Measurements from ENCODE around the gene ZSWIM4.

The ZSWIM4 gene

GRCh38 chr19:13808856-13809255, 13.6 kb downstream of the ZSWIM4 start:
- DNase-seq (ENCODE audit: low read depth, low spot score), result no peak

- DNase-seq (ENCODE audit: low read depth, low spot score), result no peak
These were observed 17.3 kb downstream of the ZSWIM4 start for GRCh38 chr19:13812544-13812943.

- DNase-seq (ENCODE audit: low read depth, low spot score), result no peak
These were observed 17.9 kb downstream of the ZSWIM4 start for GRCh38 chr19:13813147-13813546.

GRCh38 chr19:13814550-13814949, 19.3 kb downstream of the ZSWIM4 start:
- no peak for DNase-seq (ENCODE audit: low read depth, low spot score)

- no peak for DNase-seq (ENCODE audit: low read depth, low spot score)
These were observed 21.9 kb downstream of the ZSWIM4 start for GRCh38 chr19:13817018-13817614.

DNA sequence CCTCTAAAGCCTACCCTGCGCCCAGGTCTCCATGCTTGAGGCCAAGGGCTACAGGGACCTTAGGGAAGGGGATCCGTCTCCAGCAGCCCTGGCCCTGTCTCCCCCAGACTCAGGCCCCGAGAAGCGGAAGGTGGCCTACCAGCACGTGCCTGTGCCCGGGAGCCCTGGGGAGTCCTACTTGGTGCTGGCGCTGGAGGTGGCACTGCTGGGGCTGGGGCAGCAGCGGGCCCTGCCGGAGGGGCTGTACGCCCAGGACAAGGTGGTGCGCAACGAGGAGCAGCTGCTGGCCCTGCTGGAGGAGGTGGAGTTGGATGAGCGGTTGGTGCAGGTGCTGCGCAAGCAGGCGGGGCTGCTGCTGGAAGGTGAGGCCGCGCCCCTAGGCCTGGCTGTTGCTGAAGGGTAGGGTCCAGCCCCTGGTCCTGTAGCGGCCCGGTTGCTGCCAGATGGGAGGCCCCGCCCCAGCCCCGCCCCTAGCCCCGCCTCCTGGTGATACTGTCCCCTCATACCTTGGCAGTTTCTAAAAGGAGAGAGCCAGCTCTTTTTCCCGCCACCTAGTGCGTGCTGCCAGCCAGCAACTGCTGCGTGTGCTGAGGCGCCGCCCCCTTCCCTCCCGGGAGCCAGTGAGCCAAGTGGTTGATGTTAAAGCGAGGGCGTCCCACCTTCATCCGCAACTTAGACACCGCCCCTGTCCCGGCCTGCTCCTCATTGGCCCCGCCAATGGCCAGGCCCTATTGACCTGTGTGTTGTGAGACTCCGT, 22.6 kb downstream of the ZSWIM4 start:
- no peak for DNase-seq (ENCODE audit: low read depth, low spot score)

- DNase-seq (ENCODE audit: low read depth, low spot score), result no peak
These were observed 24.0 kb downstream of the ZSWIM4 start for GRCh38 chr19:13819238-13819637.

DNA sequence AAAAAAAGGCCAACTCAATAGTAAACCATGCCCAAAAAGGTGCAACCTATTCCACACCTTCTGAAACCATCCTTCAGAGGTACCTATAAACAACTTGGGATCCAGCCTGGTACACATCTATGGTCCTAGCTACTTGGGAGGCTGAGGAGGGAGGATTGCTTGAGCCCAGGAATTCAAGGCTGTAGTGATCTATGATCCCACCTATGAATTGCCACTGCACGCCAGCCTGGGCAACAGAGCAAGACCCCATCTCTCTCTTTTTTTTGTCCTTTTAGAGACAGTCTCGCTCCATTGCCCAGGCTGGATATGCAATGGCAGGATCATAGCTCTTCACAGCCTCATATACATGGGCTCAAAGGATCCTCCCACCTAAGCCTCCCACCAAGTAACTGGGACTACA, 26.0 kb downstream of the ZSWIM4 start:
- no peak for DNase-seq (ENCODE audit: low read depth, low spot score)

- no peak for DNase-seq (ENCODE audit: low read depth, low spot score)
These were observed 28.0 kb downstream of the ZSWIM4 start for GRCh38 chr19:13823256-13823655.

DNA sequence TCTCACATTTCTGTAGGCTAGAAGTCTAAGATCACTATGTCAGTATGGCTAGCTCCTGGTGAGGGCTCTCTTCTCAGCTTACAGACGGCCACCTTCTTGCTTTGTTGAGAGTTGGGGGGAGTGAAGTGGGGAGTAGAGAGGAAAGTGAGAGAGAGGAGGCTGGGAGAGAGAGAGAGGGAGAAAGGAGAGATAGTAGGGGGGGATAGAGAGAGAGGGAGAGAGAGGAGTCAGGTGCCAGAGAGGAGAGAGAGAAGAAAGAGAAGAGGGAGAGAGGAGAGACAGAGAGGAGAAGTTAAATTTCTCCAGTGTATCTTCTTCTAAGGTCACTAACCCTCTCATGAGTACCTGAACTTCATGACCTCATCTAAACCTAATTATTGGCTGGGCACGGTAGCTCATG, 28.7 kb downstream of the ZSWIM4 start:
- DNase-seq (ENCODE audit: low read depth, low spot score), result no peak

- no peak for DNase-seq (ENCODE audit: low read depth, low spot score)
These were observed 29.5 kb downstream of the ZSWIM4 start for GRCh38 chr19:13824703-13825102.

DNA sequence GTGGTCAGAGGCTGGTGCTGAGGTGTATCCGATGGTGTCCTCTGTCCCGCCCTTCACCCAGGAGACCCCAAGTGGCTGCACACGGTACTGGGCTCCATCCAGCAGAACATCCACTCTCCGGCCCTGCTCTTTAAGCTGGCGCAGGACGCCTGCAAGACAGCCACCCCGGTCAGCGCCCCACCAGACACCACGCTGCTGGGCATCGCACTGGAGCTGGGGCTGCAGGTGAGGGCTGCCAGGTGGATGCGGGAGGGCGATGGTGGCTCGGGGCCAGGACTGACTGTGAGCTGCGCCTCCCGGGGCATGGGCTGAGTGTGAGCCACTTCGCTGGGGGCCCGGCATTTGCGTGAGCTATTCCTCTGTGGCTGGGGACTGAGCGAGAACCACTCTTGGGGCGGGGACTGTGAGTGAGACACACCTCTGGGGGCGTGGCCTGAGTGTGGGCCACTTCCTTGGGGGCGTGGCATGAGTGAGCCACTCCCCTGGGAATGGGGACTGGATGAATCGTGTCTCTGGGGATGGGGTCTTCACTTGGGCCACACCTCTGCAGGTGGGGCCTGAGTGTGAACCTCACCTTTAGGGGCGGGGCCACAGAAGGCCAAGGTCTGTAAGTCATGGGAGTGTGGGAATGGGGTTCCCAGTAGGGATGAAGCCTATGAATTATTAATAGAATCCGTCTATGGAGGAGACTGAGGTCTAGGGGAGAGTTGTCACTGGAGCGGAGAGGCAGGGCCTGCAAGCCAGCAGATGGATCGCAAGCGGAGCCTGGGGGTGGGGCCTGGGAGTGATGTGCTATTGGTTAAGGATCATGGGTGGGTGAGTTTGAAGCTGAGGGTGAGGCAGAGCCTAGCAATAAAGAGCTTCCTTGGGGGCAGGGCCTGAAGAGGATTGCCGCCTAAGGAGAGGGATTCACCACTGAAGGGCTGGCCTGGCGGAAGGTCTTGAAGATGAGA, 30.5 kb downstream of the ZSWIM4 start:
- no peak for DNase-seq (ENCODE audit: low read depth, low spot score)

DNA sequence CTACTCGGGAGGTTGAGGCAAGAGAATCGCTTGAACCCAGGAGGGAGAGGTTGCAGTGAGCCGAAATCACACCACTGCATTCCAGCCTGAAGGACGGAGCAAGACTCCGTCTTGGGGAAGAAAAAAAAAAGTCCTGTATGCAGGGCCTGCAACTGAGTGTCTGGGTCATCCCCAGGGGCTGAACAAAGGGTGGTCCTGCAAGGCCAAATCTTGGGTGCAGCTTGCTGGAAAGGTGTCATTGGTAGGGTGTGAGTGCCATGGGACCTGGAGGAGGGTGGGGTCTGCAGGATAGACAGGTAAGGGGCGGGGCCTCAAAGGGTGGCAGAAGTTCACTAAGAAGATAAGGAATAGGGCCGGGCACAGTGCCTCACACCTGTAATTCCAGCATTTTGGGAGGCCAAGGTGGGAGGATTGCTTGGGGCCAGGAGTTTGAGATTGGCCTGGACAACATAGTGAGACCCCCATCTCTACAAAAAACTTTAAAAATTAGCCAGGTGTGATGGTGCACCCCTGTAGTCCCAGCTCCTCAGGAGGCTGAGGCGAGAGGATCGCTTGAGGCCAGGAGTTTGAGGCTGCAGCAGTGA, 31.5 kb downstream of the ZSWIM4 start:
- DNase-seq (ENCODE audit: low read depth, low spot score), result no peak

- no peak for DNase-seq (ENCODE audit: low read depth, low spot score)
These were observed 32.4 kb downstream of the ZSWIM4 start for GRCh38 chr19:13827656-13828055.

DNA sequence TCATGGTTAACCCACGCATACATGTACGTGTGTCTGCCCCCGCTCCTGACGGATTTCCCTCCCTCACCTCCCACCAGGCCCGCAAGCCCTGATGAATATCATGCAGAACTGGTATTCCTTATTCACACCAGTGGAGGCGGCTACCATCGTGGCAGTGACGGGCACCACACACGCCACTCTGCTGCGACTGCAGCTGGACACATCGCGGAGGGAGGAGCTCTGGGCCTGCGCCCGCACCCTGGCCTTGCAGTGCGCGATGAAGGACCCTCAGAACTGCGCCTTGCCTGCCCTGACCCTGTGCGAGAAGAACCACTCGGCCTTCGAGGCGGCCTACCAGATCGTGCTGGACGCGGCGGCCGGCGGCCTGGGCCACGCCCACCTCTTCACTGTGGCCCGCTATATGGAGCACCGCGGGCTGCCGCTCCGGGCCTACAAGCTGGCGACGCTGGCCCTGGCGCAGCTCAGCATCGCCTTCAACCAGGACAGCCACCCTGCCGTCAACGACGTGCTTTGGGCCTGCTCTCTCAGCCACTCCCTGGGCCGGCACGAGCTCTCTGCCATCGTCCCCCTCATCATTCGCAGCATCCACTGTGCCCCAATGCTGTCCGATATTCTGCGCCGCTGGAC, 35.0 kb downstream of the ZSWIM4 start:
- DNase-seq (ENCODE audit: low read depth, low spot score), result no peak

DNA sequence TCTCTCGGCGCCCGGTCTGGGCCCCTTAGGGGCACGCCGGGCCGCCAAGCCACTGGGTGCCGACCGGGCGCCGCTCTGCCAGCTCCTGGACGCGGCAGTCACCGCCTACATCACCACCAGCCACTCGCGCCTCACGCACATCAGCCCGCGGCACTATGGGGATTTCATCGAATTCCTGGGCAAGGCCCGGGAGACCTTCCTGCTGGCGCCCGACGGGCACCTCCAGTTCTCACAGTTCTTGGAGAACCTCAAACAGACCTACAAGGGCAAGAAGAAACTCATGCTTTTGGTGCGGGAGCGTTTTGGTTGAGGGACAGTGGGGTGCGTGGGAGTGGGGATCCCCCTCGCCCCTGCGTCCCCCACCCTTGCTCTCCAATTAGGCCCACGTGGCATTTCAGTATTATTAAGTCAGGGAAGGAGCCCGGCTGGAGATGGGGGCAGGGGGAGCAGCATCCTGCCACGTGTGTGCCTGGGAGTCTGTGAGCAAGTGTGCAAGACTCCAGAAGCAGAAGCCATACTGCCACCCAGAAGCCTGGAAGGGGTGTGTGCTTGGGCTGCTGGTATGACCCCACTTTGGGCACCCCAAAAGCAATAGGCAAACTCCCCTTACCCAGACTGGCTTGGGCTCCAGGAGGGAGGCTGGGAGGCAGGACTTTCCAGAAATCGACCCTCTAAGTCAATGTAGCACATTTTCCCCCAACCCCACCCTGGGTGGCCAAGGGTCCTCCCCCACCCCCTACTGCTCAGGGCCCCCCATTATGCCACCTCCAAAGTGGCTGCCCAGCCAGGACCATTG, 35.7 kb downstream of the ZSWIM4 start:
- DNase-seq (ENCODE audit: low read depth, low spot score), result no peak

GRCh38 chr19:13831537-13832467, 36.6 kb downstream of the ZSWIM4 start:
- DNase-seq (ENCODE audit: low read depth, low spot score), result no peak

DNA sequence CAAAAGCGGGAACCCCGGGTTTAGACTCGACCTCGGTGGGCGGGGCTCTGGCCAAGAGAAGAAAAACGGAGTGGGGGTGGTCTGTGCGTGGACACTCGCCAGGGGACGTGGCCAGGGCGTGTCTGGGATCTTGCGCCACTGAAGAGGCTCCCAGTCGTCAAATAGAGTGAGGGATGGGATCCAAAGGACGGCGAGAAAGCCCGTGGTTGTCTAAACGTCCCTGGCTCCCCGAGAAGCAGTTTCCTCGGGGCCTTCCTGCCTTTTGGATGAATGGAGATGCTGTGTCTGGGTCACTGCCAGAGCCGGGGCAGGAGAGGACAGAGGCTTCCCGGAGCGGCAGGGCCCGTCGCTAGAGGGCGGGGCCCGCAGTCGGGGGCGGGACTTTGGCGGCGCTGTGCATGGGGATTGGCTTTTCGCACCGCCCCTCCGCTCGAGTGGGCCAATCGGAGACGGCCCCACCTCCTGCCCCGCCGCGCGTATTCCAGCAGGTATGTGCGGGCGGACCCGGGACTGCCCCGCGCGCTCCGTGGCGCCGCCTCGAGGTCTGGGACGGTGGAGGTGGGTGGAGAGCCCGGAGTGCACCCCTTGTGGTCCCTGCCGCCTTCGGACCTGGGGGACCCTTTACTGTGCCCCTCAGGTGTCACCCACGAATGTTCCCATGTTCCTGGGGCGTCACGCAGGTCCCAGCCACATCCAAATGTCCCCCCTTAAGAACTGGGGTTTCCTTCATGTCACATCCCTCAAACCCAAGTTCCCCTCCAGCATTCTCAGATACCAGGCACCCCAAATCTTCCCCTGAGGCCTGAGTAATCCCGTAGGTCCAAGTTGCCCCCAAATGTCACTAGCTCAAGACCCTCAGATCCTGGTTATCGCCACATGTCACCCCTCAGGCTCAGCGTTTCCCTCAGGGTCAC, 38.3 kb downstream of the ZSWIM4 start:
- peak; percentile 85 for DNase-seq (ENCODE audit: low read depth, low spot score)

Data from activated CD4-positive, CD25-positive, alpha-beta regulatory T cell treated with anti-CD3 and anti-CD28 coated beads, Interleukin-2, amount 50 U/mL, for 16 hours (primary cell).